BJ (cell line): Measurements from ENCODE around the gene PDZD2. TPM values are rescaled to one million over a fixed set of nuclear protein-coding genes. Genes with fewer than 3 reads are reported as not detected.

ENCODE experiments used
- CTCF ChIA-PET: fragments of 350-600 bp; formaldehyde crosslinking; extraction: SDS; loops from one replicate; lab custom pipeline; 2021; ENCODE audit warnings: antibody characterized with exemption, inconsistent platforms; lab: Yijun Ruan, JAX
- POLR2A ChIA-PET: fragments of 300-600 bp; sonication (Branson Sonifier 250); formaldehyde crosslinking; extraction: SDS; loops from one replicate; lab custom pipeline; 2021; ENCODE audit warnings: antibody characterized with exemption; lab: Charles Lee
- DNase-seq: peaks from one replicate; pipeline ENCODE4 v3.0.0-alpha.2; 2011; ENCODE audit warnings: low read depth
- H3K27me3 ChIP-seq: 2 replicates; pipeline ENCODE4 v1.6.0; 2011; ENCODE audit warnings: low read length; ENCODE audit not compliant: control insufficient read depth, insufficient read depth
- H3K36me3 ChIP-seq: 2 replicates; pipeline ENCODE4 v1.5.1; 2011; ENCODE audit warnings: low read length; ENCODE audit not compliant: control insufficient read depth, insufficient read depth
- H3K4me3 ChIP-seq: 2 replicates; pipeline ENCODE4 v1.5.1; 2011; ENCODE audit warnings: low read depth, mild to moderate bottlenecking, control low read depth, low read length
- CTCF ChIP-seq: IDR thresholded peaks from 2 replicates; pipeline ENCODE4 v1.5.1; 2011; ENCODE audit warnings: low read depth, mild to moderate bottlenecking, control low read depth, inconsistent platforms, low read length, moderate library complexity; ENCODE audit not compliant: insufficient read depth
- polyA plus RNA-seq: library from polyadenylated mRNA; depleted of rRNA; stranded (reverse); fragments of >200 nt; gene quantifications from 2 replicates; pipeline ENCODE4 v1.2.3, GENCODE V29; 2011

Gene PDZD2
- polyA plus RNA-seq, 1 experiment, result 0.06 TPM

GRCh38 chr5:32135086-32135485 lies 496.2 kb downstream of the PDZD2 start:
- CTCF ChIA-PET, result interaction anchor here (1.3 kb wide), 1 partner anchor 97 kb away, joined by 3 read pairs; no protein-coding TSS in a partner anchor
- POLR2A ChIA-PET, result no interaction called here
- no peak for DNase-seq
- H3K36me3 ChIP-seq, result peaks cover 4% of the 10 kb centered on the region; the same call in 1 of the 2 replicates
- TF ChIP-seq CTCF, result no peak
- H3K27me3 ChIP-seq, result no peaks in the 10 kb centered on the region
- H3K4me3 ChIP-seq, result no peak overlapping the region

GRCh38 chr5:32136342-32136741 lies 497.4 kb downstream of the PDZD2 start:
- H3K4me3 ChIP-seq, result no peak overlapping the region
- POLR2A ChIA-PET, result interaction anchor here (0.6 kb wide), 1 partner anchor 10 kb away, joined by 3 read pairs; no protein-coding TSS in a partner anchor
- DNase-seq, result no peak
- no peak for TF ChIP-seq CTCF
- no peaks in the 10 kb centered on the region for H3K27me3 ChIP-seq
- H3K36me3 ChIP-seq, result peaks cover 4% of the 10 kb centered on the region; the same call in 1 of the 2 replicates
- CTCF ChIA-PET, result no interaction called here

- DNase-seq, result no peak
- H3K27me3 ChIP-seq, result no peaks in the 10 kb centered on the region
- H3K4me3 ChIP-seq, result no peak overlapping the region
- peaks cover 4% of the 10 kb centered on the region; the same call in 1 of the 2 replicates for H3K36me3 ChIP-seq
- CTCF ChIA-PET, result interaction anchor here (1.6 kb wide), 1 partner anchor 12 kb away, joined by 3 read pairs; no protein-coding TSS in a partner anchor
- POLR2A ChIA-PET, result no interaction called here
- TF ChIP-seq CTCF, result no peak
Measured at GRCh38 chr5:32138839-32139493, 500.0 kb downstream of the PDZD2 start.

GRCh38 chr5:32143617-32144377 lies 504.9 kb downstream of the PDZD2 start:
- Histone ChIP-seq H3K4me3 (no peak overlapping the region), H3K36me3 (no peaks in the 10 kb centered on the region), H3K27me3 (no peaks in the 10 kb centered on the region)
- POLR2A ChIA-PET, result no interaction called here
- no peak for DNase-seq
- CTCF ChIA-PET, result interaction anchor here (0.6 kb wide), 1 partner anchor 28 kb away, joined by 3 read pairs; no protein-coding TSS in a partner anchor
- TF ChIP-seq CTCF, result no peak

- DNase-seq, result no peak
- no peaks in the 10 kb centered on the region for H3K27me3 ChIP-seq
- no peaks in the 10 kb centered on the region for H3K36me3 ChIP-seq
- ChIA-PET POLR2A (no interaction called here), CTCF (interaction anchor here (0.6 kb wide), 1 partner anchor 27 kb away, joined by 3 read pairs; no protein-coding TSS in a partner anchor)
- no peak overlapping the region for H3K4me3 ChIP-seq
- TF ChIP-seq CTCF, result no peak
Measured at GRCh38 chr5:32144378-32145207, 505.7 kb downstream of the PDZD2 start.
